Cortex of kidney (tissue), 1 donor: Measurements from ENCODE around the gene PRMT9.
A peak's percentile ranks its signal among the peaks of the same experiment; 100 is the strongest.

Source experiments
- DNase-seq: peaks from one replicate; lab custom pipeline; 2025; lab: John Stamatoyannopoulos, UW

Gene PRMT9

GRCh38 chr4:147617841-147618691 lies 65.9 kb downstream of the PRMT9 start:
- DNase-seq: no peak

GRCh38 chr4:147617173-147617840 lies 66.7 kb downstream of the PRMT9 start, which contains the start of gene TMEM184C:
TMEM184C (plus strand) TSS chr4:147617397; CDS start chr4:147617957, 560 bp downstream.
- peak; percentile 39 for DNase-seq

DNA sequence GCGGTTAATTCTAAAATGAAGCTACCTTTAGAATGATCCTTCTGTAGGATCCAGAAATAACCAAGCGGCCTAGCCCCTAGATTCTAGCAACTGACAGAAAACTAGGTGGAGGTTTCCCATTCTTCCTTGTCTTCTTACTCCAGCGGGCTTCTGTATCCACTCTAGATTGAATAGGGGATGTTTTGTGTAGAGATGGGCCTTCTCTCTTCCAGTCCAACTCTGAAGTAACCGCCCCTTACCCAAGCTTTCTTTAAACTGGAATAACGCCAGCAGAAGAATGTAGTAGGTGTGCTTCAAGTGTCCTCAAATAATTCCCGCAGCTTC lies 67.2 kb downstream of the PRMT9 start:
- DNase-seq: no peak

GRCh38 chr4:147610686-147611085 lies 73.3 kb downstream of the PRMT9 start:
- DNase-seq: no peak

DNA sequence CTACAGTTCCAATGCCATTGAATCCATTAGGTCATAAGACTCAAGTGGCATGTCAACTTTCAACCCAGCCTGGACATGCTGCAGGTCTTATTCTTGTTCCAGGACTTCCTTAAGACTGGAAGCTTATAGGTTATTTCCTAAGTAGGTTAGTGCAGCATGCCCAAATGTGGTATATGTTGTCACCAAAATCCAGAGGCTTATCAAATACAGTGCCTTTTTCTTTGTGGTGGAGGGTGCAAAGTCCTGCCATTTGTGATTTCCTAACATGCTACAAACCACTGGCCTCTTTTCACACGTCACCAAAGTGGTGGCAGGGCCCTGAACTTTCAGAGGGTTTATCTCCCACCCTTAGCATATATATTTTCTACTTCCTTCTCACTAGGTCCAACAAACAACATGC lies 76.5 kb downstream of the PRMT9 start:
- no peak for DNase-seq

- DNase-seq: no peak
Measured at GRCh38 chr4:147605499-147605898, 78.5 kb downstream of the PRMT9 start.

GRCh38 chr4:147599769-147600168 lies 84.2 kb downstream of the PRMT9 start:
- DNase-seq: no peak

DNA sequence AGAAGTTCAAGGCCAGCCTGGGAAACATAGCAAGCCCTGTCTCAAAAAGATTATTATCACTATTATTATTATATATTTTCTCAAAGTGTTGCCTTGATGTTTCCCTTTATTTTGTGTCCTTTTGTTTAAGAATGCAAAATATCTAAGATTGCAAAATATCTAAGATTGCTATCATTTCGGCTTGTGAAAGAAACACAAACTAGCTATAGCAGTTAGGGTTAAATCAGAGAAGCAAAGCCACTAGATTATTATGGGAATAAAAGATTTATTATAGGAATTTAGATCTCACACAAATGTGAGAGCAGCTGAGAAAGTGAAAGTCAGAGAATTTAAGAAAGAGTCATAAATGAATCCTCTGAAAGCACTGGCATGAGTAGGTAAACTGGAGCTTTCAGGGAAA lies 84.8 kb downstream of the PRMT9 start:
- DNase-seq: no peak

GRCh38 chr4:147597561-147597960 lies 86.4 kb downstream of the PRMT9 start:
- DNase-seq: no peak

GRCh38 chr4:147596981-147597380 lies 87.0 kb downstream of the PRMT9 start:
- DNase-seq: no peak

GRCh38 chr4:147596377-147596776 lies 87.6 kb downstream of the PRMT9 start:
- DNase-seq: no peak

- DNase-seq: no peak
Measured at GRCh38 chr4:147594578-147594977, 89.4 kb downstream of the PRMT9 start.

DNA sequence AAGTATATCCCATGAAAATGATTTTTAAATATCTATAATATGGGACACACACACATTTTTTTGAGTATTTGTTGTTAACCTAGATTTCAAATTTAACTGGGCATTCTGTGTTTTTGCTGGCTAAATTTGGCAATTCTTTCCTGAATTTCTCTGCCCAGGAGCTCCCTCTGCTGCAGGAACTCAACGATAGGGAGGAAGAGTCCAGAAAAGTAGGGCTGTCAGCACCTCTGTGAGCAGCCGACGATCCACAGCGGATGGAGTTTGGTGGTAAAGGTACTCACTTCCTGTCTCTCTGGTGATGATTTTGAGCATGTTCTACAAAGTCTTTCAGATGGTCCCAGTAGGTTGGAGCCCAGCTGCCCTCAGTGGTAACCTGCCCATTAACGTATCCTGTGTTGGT lies 89.9 kb downstream of the PRMT9 start:
- DNase-seq: no peak

DNA sequence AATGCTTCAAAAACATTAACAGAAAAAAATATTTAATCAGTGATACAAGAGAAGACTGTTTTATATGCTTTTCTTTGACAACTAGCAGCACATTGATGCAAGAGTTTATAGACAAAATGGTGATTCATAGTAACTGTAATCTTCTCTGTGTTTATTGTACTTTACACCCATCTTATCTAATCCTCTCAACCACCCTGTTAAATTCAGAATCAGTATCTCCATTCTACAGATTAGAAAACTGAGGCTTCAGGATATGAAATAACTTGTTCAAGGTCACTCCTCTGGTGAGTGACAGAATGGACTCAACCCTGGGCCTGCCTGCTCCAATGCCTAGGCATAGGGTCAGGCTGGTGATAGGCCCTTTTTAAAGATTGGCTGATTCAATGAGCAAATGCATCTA lies 92.9 kb downstream of the PRMT9 start:
- DNase-seq: no peak

GRCh38 chr4:147590249-147590920 lies 93.6 kb downstream of the PRMT9 start:
- no peak for DNase-seq

GRCh38 chr4:147589586-147589985 lies 94.4 kb downstream of the PRMT9 start:
- no peak for DNase-seq
